RWPE2 (cell line): ENCODE measurements around the gene POU2F1.

Source experiments
- ATAC-seq: fragments of 200-7000 bp; cut with Tn5 transposase; 3 replicates; pipeline ENCODE4 v1.9.1; 2021; ENCODE audit warnings: low read depth
- DNase-seq: peaks from one replicate; pipeline ENCODE4 v3.0.0-alpha.2; 2020; ENCODE audit warnings: low spot score
- H3K27ac ChIP-seq: fragments of 450-650 bp; 2 replicates; pipeline ENCODE4 v1.5.1; 2017; ENCODE audit warnings: mild to moderate bottlenecking; ENCODE audit not compliant: poor library complexity, severe bottlenecking
- H3K27me3 ChIP-seq: fragments of 250-450 bp; sonication (Bioruptor Pico); 2 replicates; pipeline ENCODE4 v1.5.1; 2021; ENCODE audit warnings: mild to moderate bottlenecking, moderate library complexity; ENCODE audit not compliant: insufficient read depth, poor library complexity, severe bottlenecking
- H3K36me3 ChIP-seq: fragments of 250-450 bp; sonication (Bioruptor Pico); 2 replicates; pipeline ENCODE4 v1.5.1; 2020; ENCODE audit warnings: low read depth, mild to moderate bottlenecking, moderate library complexity
- H3K4me1 ChIP-seq: fragments of 250-450 bp; sonication (Bioruptor Pico); 2 replicates; pipeline ENCODE4 v1.5.1; 2021; ENCODE audit warnings: mild to moderate bottlenecking, moderate library complexity; ENCODE audit not compliant: insufficient read depth, poor library complexity, severe bottlenecking
- H3K4me3 ChIP-seq: fragments of 250-450 bp; sonication (Bioruptor Pico); 2 replicates; pipeline ENCODE4 v1.5.1; 2021; ENCODE audit warnings: mild to moderate bottlenecking, moderate library complexity; ENCODE audit not compliant: severe bottlenecking
- H3K9me3 ChIP-seq: fragments of 250-450 bp; sonication (Bioruptor Pico); 2 replicates; pipeline ENCODE4 v1.5.1; 2021; ENCODE audit warnings: mild to moderate bottlenecking, moderate library complexity; ENCODE audit not compliant: severe bottlenecking
- CTCF ChIP-seq: fragments of 450-650 bp; IDR thresholded peaks from one replicate; pipeline ENCODE4 v1.5.1; 2017; ENCODE audit warnings: mild to moderate bottlenecking, moderate library complexity; ENCODE audit not compliant: poor library complexity, severe bottlenecking

The POU2F1 gene

DNA sequence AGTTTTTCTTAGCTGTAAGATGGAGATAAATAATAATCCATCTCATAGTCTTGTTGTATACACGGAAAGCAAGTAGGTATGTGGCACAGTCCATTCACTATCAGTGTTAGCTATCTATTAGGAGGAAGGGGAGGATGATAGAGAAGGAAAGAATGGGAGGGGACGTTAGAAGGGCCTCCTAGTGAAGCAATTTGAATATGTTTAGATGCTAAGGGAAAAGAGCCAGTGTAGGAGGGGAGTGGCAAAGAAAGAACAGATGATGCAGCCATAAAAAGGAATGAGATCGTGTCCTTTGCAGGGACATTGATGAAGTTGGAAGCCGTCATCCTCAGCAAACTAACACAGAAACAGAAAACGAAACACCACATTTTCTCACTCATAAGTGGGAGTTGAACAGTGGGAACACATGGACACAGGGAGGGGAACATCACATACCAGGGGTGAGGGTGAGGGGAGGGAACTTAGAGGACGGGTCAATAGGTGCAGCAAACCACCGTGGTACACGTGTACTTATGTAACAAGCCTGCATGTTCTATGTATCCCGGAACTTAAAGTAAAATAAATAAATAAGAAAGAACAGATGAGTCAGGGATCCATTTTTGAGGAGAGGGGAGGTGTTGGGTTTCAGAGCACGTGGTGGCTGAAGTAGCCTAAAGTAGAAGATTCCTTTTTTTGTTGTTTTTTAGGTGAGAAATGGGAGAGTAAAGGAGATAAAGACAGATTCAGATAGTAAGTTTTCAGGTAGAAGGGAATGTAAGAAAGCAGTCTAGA, 124.1 kb downstream of the POU2F1 start:
- no peak for ATAC-seq
- H3K36me3 ChIP-seq: no peaks in the 10 kb centered on the region
- no peak for TF ChIP-seq CTCF

GRCh38 chr1:167345386-167345733, 124.7 kb downstream of the POU2F1 start:
- DNase-seq (no peak), ATAC-seq (no peak)
- no peaks in the 10 kb centered on the region for H3K27me3 ChIP-seq
- no peak for TF ChIP-seq CTCF
- no peaks in the 10 kb centered on the region for H3K36me3 ChIP-seq
- no peak overlapping the region for H3K27ac ChIP-seq
- peaks cover 3% of the 10 kb centered on the region for H3K4me1 ChIP-seq
- H3K9me3 ChIP-seq: no peaks in the 10 kb centered on the region
- H3K4me3 ChIP-seq: no peak overlapping the region

More for the DNA sequence above, 124.1 kb downstream of the POU2F1 start:
- Histone ChIP-seq H3K27ac (no peak overlapping the region), H3K9me3 (no peaks in the 10 kb centered on the region), H3K27me3 (no peaks in the 10 kb centered on the region), H3K4me3 (no peak overlapping the region), H3K4me1 (peaks cover 3% of the 10 kb centered on the region)
- DNase-seq: no peak

DNA sequence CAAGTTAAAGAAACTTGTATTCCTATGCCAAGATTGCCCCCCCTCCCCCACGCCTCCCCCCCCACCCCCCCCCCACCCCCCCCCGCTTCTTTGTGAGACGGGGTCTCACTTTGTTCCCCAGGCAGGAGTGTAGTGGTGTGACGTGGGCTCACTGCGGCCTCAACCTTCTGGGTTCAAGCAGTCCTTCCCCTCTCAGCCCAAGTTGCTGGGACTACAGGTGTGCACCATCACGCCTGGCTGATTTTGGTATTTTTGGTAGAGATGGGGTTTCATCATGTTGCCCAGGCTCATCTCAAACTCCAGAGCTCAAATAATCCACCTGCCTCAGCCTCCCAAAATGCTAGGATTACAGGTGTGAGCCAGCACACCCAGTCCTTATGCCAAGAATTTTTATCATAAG, 136.6 kb downstream of the POU2F1 start:
- no peaks in the 10 kb centered on the region for H3K9me3 ChIP-seq
- DNase-seq: no peak
- H3K4me3 ChIP-seq: no peak overlapping the region
- H3K36me3 ChIP-seq: no peaks in the 10 kb centered on the region
- TF ChIP-seq CTCF: no peak
- no peak for ATAC-seq
- H3K27me3 ChIP-seq: no peaks in the 10 kb centered on the region
- H3K27ac ChIP-seq: no peak overlapping the region
- H3K4me1 ChIP-seq: no peaks in the 10 kb centered on the region

- Histone ChIP-seq H3K27me3 (no peaks in the 10 kb centered on the region), H3K27ac (no peak overlapping the region), H3K4me3 (no peak overlapping the region), H3K9me3 (no peaks in the 10 kb centered on the region), H3K36me3 (no peaks in the 10 kb centered on the region), H3K4me1 (no peaks in the 10 kb centered on the region)
- no peak for DNase-seq
- no peak for ATAC-seq
- no peak for TF ChIP-seq CTCF
Observed at GRCh38 chr1:167359295-167359694, 138.6 kb downstream of the POU2F1 start.

DNA sequence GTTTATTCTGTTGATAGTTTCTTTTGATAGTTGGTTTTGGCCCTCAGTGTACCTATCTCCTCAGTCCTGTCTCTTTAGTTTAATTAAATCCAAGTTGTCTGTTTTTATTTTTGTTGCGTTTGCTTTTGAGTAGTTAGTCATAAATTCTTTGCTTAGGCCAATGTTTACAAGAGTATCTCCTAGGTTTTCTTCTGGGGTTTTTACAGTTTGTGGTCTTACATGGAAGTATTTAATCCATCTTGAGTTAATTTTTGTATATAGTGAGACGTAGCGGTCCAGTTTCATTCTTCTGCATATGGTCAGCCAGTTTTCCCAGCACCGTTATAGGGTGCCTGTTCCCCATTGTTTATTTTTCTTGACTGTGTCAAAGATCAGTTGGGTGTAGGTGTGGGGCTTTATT, 139.4 kb downstream of the POU2F1 start:
- Histone ChIP-seq H3K27ac (no peak overlapping the region), H3K4me1 (no peaks in the 10 kb centered on the region), H3K36me3 (no peaks in the 10 kb centered on the region), H3K4me3 (no peak overlapping the region), H3K9me3 (no peaks in the 10 kb centered on the region), H3K27me3 (no peaks in the 10 kb centered on the region)
- DNase-seq (no peak), ATAC-seq (no peak)
- no peak for TF ChIP-seq CTCF
